ENCODE measurements around the gene WIPF1. TPM values are rescaled to one million over a fixed set of nuclear protein-coding genes. Genes with fewer than 3 reads are reported as not detected.
A peak's percentile ranks its signal among the peaks of the same experiment; 100 is the strongest.

The WIPF1 gene
- total RNA-seq (10 to 100 TPM; 44.6 to 64.1 TPM), polyA plus RNA-seq (10 to 100 TPM; 18.5 to 53.3 TPM)
- long read RNA-seq, donor 1, full-length matches to known transcripts = 5 of 12 reads
- long read RNA-seq, donor 1, partial matches to known transcripts = 7 of 12 reads
- long read RNA-seq, donor 1, other reads (novel, unspliced or antisense) = 0 of 12 reads
- long read RNA-seq, donor 2, partial matches to known transcripts = 0 of 1 reads
- long read RNA-seq, donor 2, other reads (novel, unspliced or antisense) = 0 of 1 reads
- long read RNA-seq, donor 3, partial matches to known transcripts = 0 of 3 reads
- long read RNA-seq, donor 3, other reads (novel, unspliced or antisense) = 0 of 3 reads
- long read RNA-seq, donor 4, partial matches to known transcripts = 0 of 4 reads
- long read RNA-seq, donor 4, other reads (novel, unspliced or antisense) = 0 of 4 reads
- long read RNA-seq, donor 5, partial matches to known transcripts = 0 of 6 reads
- long read RNA-seq, donor 5, other reads (novel, unspliced or antisense) = 0 of 6 reads

DNA sequence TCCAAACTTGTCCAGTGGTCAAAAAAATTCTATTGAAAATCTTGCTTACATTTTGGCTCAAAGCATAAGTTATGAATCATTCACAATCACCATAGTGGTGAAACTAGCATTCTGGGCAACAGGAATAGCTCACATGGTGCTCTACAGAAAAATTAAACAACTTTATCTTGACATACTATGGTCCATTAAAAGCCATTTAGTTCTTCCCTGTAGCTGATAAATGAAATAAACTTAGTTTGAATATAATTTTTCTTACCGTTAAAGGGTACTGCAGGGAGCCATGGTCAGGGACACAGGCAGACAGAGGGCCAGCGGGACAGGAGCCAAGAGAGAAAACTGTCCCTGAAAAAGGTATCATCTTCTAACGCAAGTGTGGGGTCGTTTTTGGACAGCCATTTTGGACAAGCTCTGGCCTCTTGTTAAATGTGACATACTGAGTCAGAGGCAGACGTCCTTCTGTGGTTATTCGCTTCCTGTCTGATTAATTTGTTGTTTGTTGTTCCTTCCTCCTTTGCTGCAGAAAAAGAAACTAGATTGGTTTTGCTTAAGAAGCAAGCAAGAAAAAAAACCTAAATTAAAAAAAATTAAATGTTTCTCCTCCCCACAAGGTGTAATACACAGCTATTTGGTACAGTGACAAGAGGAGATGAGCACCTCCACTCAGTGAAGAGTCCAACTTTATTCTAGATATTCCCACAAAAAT lies at the start of gene WIPF1:
TSS of gene WIPF1 (minus strand) at position 460 of the 703 bp plus-strand sequence. CDS start 12,231 bp downstream, outside the sequence.
- Histone ChIP-seq H3K4me1 (ENCODE audit: control insufficient read depth in 5 of 5, insufficient read depth in 5 of 5, low read length in 5 of 5) (peaks cover 0 to 6% (median 0%) of the 10 kb centered on the region in 5 donors), H3K4me3 (no peak within 1 kb of the TSS), H3K27ac (ENCODE audit: low read depth in 1 of 2, low read length in 1 of 2) (peak within 1 kb of the TSS in 1 of 2 donors; percentile 88), H3K9ac (ENCODE audit: insufficient read depth in 1 of 2, low read length in 2 of 2) (peak within 1 kb of the TSS in 1 of 2 donors; percentile 9), H3K27me3 (ENCODE audit: control insufficient read depth in 3 of 3, insufficient read depth in 3 of 3, low read length in 2 of 3) (no peaks in the 10 kb centered on the region), H3K36me3 (ENCODE audit: control insufficient read depth in 4 of 4, insufficient read depth in 4 of 4, low read length in 4 of 4) (no peaks in the 10 kb centered on the region), H3K9me3 (ENCODE audit: control insufficient read depth in 4 of 4, insufficient read depth in 3 of 4, low read length in 3 of 4) (no peaks in the 10 kb centered on the region)
- peak in 1 of 3 donors; percentile 58 for DNase-seq
- WGBS, 2 donors = 16 to 33% methylated on average over 6 of the region's 6 CpGs
- no peak for TF ChIP-seq CTCF (IDR thresholded peaks at IDR 0.05; ENCODE audit: control extremely low read depth, extremely low read depth)
- ATAC-seq (ENCODE audit: insufficient read depth, low FRiP score) = peak; percentile 12

GRCh38 chr2:174645296-174645695 lies 47.7 kb upstream of the WIPF1 start:
- Histone ChIP-seq H3K4me1 (ENCODE audit: control insufficient read depth in 5 of 5, insufficient read depth in 5 of 5, low read length in 5 of 5) (no peaks in the 10 kb centered on the region), H3K9me3 (ENCODE audit: control insufficient read depth in 4 of 4, insufficient read depth in 3 of 4, low read length in 3 of 4) (peaks cover 0 to 11% (median 2%) of the 10 kb centered on the region in 4 donors), H3K27ac (ENCODE audit: low read depth in 1 of 2, low read length in 1 of 2) (no peak overlapping the region), H3K4me3 (no peak overlapping the region), H3K9ac (ENCODE audit: insufficient read depth in 1 of 2, low read length in 2 of 2) (no peak overlapping the region), H3K27me3 (ENCODE audit: control insufficient read depth in 3 of 3, insufficient read depth in 3 of 3, low read length in 2 of 3) (no peaks in the 10 kb centered on the region), H3K36me3 (ENCODE audit: control insufficient read depth in 4 of 4, insufficient read depth in 4 of 4, low read length in 4 of 4) (no peaks in the 10 kb centered on the region)
- no peak for ATAC-seq (ENCODE audit: insufficient read depth, low FRiP score)
- 81 to 92% methylated on average over 2 of the region's 2 CpGs for WGBS, 2 donors
- no peak for TF ChIP-seq CTCF (IDR thresholded peaks at IDR 0.05; ENCODE audit: control extremely low read depth, extremely low read depth)
- no peak for DNase-seq

DNA sequence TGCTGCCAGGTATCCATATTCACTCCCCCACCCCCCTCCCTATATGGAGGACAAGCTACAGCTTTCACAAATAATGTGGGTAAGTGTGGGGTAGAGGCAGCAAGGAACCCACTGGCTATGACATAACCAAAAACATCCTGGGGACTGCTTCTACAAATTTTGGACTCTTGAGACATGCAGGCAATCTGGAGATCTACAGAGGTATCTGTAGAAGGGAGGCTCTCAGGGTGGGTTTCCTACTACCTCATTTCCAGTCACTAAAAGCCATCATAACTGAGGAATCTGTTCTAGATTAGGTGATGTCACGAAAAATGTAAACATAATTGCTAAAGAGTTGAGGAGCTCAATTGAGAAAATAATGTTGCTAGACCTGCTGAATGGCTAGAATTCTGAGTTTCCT lies 46.8 kb upstream of the WIPF1 start:
- DNase-seq (no peak), ATAC-seq (ENCODE audit: insufficient read depth, low FRiP score) (no peak)
- no peak overlapping the region for H3K9ac ChIP-seq (ENCODE audit: insufficient read depth in 1 of 2, low read length in 2 of 2)
- no peak overlapping the region for H3K27ac ChIP-seq (ENCODE audit: low read depth in 1 of 2, low read length in 1 of 2)
- TF ChIP-seq CTCF (IDR thresholded peaks at IDR 0.05; ENCODE audit: control extremely low read depth, extremely low read depth) = no peak
- H3K4me3 ChIP-seq = no peak overlapping the region
- H3K36me3 ChIP-seq (ENCODE audit: control insufficient read depth in 4 of 4, insufficient read depth in 4 of 4, low read length in 4 of 4) = no peaks in the 10 kb centered on the region
- WGBS, 2 donors = 90% methylated on average over 1 of the region's 1 CpG
- H3K9me3 ChIP-seq (ENCODE audit: control insufficient read depth in 4 of 4, insufficient read depth in 3 of 4, low read length in 3 of 4) = peaks cover 0 to 9% (median 1%) of the 10 kb centered on the region in 4 donors
- no peaks in the 10 kb centered on the region for H3K27me3 ChIP-seq (ENCODE audit: control insufficient read depth in 3 of 3, insufficient read depth in 3 of 3, low read length in 2 of 3)
- no peaks in the 10 kb centered on the region for H3K4me1 ChIP-seq (ENCODE audit: control insufficient read depth in 5 of 5, insufficient read depth in 5 of 5, low read length in 5 of 5)
